ENCODE results near the gene ATOSA.

Gene ATOSA

DNA sequence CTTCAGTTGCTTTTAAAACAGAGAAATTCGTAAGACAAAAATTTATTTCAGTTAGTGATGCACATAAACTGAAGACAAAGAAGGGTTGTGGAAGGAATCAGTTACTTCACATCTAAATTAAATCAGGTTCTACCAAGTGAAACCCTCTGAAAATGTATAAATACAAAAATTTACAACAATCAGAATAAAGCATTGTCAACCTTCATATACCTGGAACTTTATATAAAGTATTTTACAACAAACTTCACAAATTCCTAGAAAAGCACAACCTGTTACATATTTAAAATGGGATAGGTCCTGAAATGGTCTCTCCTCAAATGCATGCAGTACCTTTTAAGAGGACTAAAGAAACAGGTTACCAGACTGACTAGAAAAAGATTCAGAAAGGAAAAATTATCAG is 26.9 kb downstream of the ATOSA start:
- DNase-seq (ENCODE audit: low spot score), result no peak

DNA sequence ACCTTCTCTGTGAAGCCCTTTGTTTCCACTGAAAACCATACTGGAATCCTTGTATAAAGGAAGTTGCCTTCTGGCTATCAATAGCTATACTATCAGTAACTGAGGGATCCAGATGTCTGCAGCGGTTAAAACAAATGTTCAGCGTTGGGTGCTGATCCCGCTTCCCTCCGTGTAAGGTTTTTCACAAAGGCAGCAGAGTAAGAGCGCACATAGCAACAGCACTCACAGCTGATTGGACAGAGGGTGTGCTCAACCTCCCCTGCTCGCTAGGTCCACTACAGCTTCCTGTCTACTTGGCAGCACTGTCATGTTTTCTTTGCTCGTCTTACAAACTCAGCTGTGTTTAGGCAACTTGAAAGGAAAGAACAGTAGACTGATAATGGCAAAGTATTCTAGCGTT is 27.3 kb downstream of the ATOSA start:
- peak; percentile 48 for DNase-seq (ENCODE audit: low spot score)

DNA sequence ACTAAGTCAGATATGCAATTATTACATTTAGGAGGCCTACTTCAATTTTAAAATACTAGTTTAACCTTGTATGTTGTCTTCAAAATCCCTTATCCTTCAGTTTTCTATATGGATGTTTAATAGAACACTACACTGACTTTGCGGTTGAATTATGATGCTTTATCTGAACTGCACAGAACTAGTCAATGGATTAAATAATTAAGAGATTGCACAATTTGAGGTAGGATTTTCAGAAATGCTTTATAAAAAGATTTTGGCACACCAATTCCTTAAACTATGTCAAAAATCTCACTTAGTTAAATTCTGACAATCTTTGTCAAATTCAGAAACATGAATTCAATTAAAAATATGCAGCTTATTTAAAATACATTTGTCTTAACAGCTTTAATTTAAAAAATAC is 28.1 kb downstream of the ATOSA start:
- DNase-seq (ENCODE audit: low spot score), result no peak

DNA sequence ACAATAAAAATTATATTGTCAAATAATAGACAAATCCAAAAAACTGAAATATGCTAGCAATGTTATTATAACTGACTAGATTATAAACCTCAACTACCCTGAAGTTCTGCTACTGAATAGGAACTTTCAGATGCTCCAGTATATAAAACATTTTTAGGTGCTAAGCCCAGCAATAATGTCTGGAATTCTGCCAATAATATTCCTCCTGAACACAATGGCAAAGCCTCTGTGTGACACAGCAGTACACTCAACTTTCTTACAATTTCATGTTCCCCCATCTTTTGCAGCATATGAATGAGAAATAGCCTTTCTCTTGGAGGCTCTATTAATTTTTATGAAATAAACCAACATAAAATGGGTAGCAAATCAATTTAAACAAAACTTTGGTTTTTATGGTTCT is 29.5 kb downstream of the ATOSA start:
- no peak for DNase-seq (ENCODE audit: low spot score)

DNA sequence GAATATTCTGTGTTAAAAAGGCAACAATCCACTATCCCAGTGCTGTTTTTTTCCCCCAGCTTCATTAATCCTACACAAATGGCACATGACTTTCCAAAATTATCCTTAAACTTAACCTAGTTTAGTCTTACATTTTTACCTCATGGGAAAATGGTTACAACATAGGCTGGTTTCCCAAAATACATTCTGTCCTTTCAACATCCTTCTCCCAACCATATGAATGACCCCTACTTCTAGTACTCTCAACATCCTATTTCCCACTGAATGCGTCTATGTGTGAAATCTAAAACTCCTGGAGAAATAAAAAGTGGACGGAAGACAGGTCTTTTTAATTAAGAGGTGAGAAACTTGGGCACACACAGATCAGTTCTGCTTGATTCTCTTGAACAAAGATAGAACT is 33.3 kb downstream of the ATOSA start:
- no peak for DNase-seq (ENCODE audit: low spot score)

DNA sequence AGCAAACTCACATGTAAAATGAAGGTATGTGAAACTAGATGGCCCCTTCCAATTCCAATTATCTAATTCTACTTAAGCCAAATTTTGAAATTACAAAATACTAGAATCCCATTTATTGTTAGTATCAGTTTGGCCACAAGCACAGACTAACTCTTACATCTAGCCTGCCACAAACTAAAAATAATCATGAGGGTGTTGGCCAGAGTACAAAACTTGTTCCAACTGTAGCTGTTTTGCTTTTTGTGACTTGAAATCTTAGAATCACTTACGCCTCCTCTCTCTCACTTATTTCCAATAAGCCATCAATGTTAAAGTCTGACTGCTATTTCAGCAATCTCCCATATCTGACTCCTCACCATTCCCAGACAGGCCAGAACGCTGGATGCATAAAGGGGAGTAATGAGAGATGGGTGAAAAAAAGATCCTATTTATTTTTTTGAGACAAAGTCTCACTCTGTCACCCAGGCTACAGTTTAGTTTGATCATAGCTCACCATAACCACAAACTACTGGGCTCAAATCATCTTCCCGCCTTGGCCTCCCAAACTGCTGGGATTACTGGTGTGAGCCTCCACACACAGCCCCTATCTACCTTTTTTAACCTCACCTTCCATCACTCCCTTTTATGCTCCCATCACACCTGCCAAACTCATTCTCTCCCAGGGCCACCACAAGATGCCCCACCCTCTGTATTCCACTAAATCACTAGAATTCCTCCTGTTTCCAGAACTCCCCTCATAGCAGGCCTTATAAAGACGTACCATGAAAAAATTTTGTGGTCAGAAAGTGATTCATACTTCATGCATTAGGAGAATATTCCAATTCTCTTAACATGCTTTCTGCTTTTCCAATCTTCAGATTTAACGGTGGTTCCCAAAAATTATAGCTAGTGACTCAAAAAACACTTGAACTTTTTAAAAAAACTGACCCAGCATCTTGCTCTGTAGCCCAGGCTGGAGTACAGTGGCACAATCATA is 36.5 kb downstream of the ATOSA start:
- no peak for DNase-seq (ENCODE audit: low spot score)

DNA sequence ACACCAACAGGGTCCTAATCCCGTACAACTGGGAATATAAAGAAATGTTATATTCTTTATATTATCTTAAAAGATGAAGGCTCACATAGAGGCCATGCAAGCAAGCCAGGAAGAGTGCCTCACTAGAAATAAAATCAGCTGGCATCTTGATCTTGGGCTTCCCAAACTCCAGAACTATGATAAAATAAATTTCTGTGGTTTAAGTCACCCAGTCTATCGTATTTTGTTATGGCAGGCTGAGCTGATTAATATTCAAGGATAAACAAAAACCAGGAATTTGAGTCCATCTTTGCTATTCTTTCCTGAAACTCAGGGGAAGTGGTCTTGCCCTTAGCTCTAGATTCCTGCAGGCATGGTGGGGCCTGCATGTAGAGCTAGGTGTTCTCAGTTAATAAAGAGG is 42.7 kb downstream of the ATOSA start:
- no peak for DNase-seq (ENCODE audit: low spot score)

DNA sequence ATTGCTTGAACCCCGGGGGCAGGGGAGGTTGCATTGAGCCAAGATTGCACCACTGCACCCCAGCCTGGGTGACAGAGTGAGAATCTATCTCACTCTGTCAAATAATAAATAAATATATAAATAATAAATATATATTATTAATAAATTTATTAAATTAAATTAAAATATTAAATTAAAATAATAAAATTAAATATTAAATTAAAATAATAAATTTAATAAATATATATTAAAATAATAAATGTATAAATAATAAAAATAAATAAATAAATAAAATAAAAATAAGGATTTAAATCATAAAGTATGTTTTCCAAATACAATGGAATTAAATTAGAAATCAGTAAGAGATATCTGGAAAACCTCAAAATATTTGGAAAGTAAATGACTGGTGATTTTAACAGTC is 43.3 kb downstream of the ATOSA start:
- DNase-seq (ENCODE audit: low spot score), result no peak

Measured in activated CD4-positive, alpha-beta T cell treated with anti-CD3 and anti-CD28 coated beads, Interleukin-2, Interleukin-4, amounts not matched to agents 100 ng/mL and 50 ng/mL, durations not matched to agents 16 hours and 8 hours (primary cell).